HG03025 (cell line): ENCODE results near the gene SEMA4C.

Experiments
- ATAC-seq: cut with Tn5 transposase; IDR thresholded peaks from one replicate; pipeline ENCODE4 v1.9.1; 2021; ENCODE audit warnings: mild to moderate bottlenecking, moderate library complexity; ENCODE audit not compliant: unreplicated experiment, low FRiP score

Gene SEMA4C

GRCh38 chr2:96882906-96883305 is 13.0 kb upstream of the SEMA4C start:
- ATAC-seq, result no peak

DNA sequence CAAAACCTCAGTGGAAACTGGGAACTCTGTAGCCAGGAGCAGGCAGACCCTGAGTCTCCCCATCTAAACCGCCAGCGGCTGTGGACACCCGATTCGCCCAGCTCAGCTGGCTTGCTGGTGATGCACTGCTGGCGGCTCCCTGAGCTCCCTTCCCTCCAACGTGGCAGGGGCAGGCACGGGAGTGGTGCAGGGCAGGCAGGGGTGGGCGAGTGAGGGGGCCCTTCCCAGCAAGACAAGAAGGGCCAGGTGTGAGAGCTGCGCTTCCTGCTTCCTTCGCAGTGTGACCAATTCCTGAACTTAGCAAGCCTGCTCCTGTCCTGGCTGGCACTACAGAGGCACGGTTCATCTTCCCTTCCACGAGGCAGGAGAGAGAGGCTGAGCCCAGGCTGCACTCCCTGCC is 12.3 kb upstream of the SEMA4C start:
- ATAC-seq, result no peak

GRCh38 chr2:96881349-96882195 is 11.7 kb upstream of the SEMA4C start:
- no peak for ATAC-seq

GRCh38 chr2:96880891-96881273 is 11.0 kb upstream of the SEMA4C start:
- no peak for ATAC-seq

DNA sequence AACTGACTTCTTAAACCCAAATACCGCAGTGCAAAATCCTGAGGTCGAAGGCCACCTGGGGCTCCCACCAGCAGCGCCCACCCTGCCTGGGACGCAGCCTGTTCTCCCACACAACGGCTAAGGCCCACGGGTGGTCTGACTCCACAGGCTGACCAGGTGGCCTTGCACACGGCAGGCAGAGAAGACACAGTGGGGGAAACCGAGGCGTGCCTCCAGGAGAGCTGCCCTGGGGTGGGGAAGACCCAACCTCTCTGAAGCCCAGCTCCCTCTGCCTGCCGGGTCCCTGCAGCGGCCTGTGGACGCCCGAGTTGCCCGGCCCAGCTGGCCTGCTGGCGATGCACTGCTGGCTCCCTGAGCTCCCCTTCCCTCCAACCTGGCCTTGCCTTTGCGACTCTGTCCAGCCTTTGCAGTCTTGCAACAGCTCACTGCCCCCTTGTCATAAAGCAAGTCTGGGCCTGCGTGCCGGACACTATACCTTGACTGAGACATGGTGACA is 9.7 kb upstream of the SEMA4C start:
- ATAC-seq, result no peak

DNA sequence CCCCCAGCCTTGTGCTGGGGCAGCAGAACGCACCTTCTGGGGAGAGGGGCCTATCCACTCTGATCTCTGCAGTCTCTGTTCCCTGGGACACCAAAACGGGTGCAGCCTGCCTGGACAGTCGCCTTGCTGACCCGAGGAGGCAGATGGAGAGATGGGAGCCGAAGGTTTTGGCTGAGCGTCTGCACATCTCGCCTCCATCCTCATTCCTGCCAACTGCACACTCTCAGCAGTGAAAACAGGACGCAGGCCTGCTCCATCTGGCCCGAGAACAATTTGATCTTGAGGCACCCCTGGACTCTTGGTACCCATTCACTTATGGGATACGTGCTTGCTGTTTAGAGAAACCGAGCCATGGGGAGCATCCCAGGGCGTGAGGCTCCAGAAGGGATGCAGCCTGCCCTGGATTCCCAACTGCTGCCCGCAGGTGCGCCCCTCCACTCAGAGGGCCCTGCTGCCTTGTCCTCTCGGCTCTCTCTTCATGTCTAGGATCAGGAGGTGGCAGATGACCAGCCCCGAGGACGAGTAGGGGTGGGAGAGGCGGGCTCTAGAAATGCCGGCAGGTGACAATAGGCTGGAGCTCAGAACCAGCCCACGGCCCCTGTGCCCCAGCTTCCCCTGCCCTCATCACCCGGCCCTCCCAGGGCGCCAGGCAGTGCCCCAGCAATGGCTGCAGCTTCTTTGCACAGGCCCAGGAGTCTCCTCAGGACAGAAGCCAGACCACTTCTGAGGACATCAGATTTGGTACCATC is 9.1 kb upstream of the SEMA4C start:
- no peak for ATAC-seq

DNA sequence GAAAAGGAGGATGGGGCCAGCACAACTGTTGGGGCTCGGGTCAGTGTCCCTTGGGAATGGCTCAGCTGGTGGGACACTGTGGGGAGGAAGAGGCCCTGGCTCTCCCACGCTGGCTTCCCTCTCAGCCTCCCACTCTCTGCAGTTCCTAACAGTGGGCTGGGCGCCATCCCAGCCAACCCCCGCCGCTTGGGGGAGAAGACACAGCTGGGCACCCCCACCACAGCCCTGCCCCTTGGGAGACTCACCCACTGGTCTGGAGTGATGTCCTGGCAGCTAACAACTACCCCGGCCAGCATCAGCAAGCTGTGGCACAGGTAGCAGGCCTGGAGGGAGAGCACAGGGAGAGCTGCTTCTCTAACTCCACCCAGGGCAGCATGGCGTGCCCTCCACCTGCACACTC is 8.3 kb upstream of the SEMA4C start:
- no peak for ATAC-seq

DNA sequence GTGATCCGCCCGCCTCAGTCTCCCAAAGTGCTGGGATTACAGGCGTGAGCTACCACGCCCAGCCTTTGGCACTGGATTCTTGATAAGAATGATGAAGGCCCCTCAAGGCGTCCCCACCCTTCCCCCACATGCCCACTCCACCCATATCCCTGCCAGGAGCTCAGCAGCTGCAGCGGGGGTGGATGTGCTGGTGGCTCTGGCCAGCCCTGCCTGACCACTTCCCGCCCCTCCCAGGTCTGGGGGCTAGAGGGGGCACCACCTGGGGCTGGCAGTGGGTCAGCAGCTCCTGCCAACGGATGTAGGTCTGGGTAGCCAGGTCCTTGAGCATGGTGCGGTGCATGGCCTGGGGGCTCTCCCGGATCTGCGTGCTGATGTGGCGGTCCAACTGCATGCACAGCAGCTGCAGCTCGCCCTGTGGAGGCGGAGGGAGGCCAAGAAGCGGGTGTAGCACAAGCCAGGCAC is 7.8 kb upstream of the SEMA4C start:
- no peak for ATAC-seq

DNA sequence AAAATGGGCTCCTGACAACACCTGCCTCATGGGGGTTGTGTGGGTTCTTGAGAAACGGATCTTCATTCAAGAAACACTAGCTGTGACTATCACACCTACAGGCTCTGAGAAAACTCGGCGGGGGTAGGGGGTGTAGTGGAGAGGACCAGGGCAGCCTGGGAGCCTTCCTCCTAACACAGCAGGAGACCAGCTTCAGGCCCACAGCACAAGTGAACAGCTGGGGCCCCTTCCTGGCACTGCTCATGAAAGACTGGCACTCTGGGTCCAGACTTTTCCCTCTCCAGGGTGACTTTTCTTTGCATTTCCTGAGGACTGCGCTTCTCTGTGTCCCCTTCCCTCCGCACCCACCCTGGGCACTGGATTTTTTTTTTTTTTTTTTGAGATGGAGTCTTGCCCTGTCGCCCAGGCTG is 7.2 kb upstream of the SEMA4C start:
- no peak for ATAC-seq

- no peak for ATAC-seq
Observed at GRCh38 chr2:96876269-96877041, 6.6 kb upstream of the SEMA4C start.

GRCh38 chr2:96875498-96876268 is 5.8 kb upstream of the SEMA4C start:
- no peak for ATAC-seq

DNA sequence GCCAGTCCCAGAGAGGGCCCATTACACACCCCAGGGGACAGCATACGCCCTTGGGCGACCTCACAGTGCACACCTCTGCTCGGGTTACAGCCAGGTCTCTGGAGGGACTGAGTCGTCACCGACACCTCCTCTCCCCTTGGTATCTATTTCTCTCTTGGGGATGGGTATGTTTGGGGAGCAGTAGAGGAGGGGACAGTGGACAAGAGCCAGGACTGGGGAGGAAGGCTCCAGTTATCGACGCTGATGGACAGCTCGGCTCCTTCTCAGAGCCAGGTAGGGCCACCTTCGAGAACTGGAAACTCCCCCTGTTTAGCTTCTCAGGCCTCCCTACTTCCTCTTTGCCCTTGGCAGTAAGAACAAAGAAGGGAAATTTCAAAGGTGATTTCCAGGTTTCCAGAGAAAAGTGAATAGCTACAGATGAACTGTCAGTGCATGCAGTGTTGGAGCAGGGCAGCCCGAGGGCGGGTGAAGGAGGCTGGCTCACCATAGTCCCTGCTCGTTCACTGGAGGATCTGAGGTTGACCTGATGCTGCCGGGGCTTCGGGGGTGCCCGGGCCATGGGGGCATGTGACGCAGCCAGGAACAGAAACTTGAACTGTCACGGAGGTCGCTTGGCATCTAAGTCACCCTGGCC is 4.4 kb upstream of the SEMA4C start:
- ATAC-seq, result no peak

DNA sequence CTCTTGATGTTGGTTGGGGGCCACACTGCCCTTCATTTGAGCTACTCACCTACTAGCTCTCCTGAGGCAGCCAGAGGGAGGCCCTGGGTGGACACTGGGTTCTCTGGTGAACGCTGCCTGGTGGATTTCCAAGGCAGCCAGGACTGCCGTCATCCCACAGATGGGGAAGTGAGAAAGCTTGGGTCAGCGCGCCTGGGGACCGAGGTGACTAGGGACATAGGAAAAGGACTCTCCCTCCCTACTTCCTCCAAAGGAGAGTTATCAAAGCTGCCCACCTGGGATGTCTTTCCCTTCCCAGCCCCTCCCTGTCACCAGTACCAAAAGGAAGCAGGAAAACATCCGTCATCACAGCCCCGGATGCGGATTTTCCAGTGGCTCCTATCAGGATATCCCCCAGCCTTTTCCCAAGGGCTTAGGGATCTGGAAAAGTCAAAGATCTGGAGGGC is 3.8 kb upstream of the SEMA4C start:
- no peak for ATAC-seq

GRCh38 chr2:96872591-96873349 is 2.9 kb upstream of the SEMA4C start:
- ATAC-seq, result no peak

GRCh38 chr2:96870626-96871255 is 861 bp upstream of the SEMA4C start:
- ATAC-seq, result no peak

- ATAC-seq, result no peak
Observed at GRCh38 chr2:96869281-96869821, 529 bp downstream of the SEMA4C start.

- no peak for ATAC-seq
Observed at GRCh38 chr2:96868555-96869280, 1.2 kb downstream of the SEMA4C start.
